Neuronal stem cell (in vitro differentiated cells): ENCODE measurements around the gene PRRT1.

Experiments used
- DNase-seq: peaks from one replicate; pipeline ENCODE4 v3.0.0-alpha.2; 2013; ENCODE audit warnings: low spot score
- H2AFZ ChIP-seq: one replicate; pipeline ENCODE4 v1.6.1; 2013; ENCODE audit warnings: mild to moderate bottlenecking, low read length, inconsistent platforms
- H2AK5ac ChIP-seq: 2 replicates; pipeline ENCODE4 v1.6.1; 2013; ENCODE audit warnings: low read depth, mild to moderate bottlenecking, inconsistent platforms, low read length, moderate library complexity, mixed read lengths
- H2BK120ac ChIP-seq: 2 replicates; pipeline ENCODE4 v1.6.1; 2013; ENCODE audit warnings: low read depth, mild to moderate bottlenecking, inconsistent platforms, low read length, moderate library complexity, mixed read lengths
- H2BK12ac ChIP-seq: one replicate; pipeline ENCODE4 v1.6.1; 2013; ENCODE audit warnings: low read length, inconsistent platforms
- H2BK15ac ChIP-seq: 2 replicates; pipeline ENCODE4 v1.6.1; 2013; ENCODE audit warnings: mild to moderate bottlenecking, low read length, inconsistent platforms, mixed read lengths
- H2BK5ac ChIP-seq: one replicate; pipeline ENCODE4 v1.6.1; 2013; ENCODE audit warnings: inconsistent platforms, mild to moderate bottlenecking, low read length, moderate library complexity
- H3K14ac ChIP-seq: one replicate; pipeline ENCODE4 v1.6.1; 2013; ENCODE audit warnings: low read length, inconsistent platforms
- H3K18ac ChIP-seq: 2 replicates; pipeline ENCODE4 v1.6.1; 2013; ENCODE audit warnings: low read length, inconsistent platforms
- H3K23ac ChIP-seq: 2 replicates; pipeline ENCODE4 v1.6.1; 2013; ENCODE audit warnings: low read depth, mild to moderate bottlenecking, mixed read lengths, low read length, inconsistent platforms; ENCODE audit not compliant: poor library complexity
- H3K27ac ChIP-seq: replicated peaks from 3 replicates; pipeline ENCODE4 v1.5.1; 2013; ENCODE audit warnings: low read length, inconsistent platforms
- H3K27me3 ChIP-seq, 3 experiments: 2 replicates each; pipeline ENCODE4 v1.6.1; 2013; ENCODE audit warnings: low read length in 3 of 3, mild to moderate bottlenecking in 2 of 3, inconsistent platforms in 1 of 3, low read depth in 1 of 3, mixed read lengths in 1 of 3, moderate library complexity in 1 of 3; ENCODE audit not compliant: control insufficient read depth in 3 of 3, insufficient read depth in 3 of 3
- H3K36me3 ChIP-seq, 2 donors: replicated peaks in 1 of 2; 2 replicates each; pipeline ENCODE4 v1.6.1; 2013; ENCODE audit warnings: low read length in 2 of 2; ENCODE audit not compliant: control insufficient read depth in 2 of 2, insufficient read depth in 2 of 2
- H3K4ac ChIP-seq: 2 replicates; pipeline ENCODE4 v1.6.1; 2013; ENCODE audit warnings: inconsistent platforms, mild to moderate bottlenecking, low read length, moderate library complexity
- H3K4me1 ChIP-seq, 2 donors: 1 replicate in 1 of 2; 2 replicates in 1 of 2; pipeline ENCODE4 v1.6.1; 2013; ENCODE audit warnings: low read length in 2 of 2, low read depth in 1 of 2; ENCODE audit not compliant: control insufficient read depth in 2 of 2, insufficient read depth in 1 of 2
- H3K4me2 ChIP-seq: one replicate; pipeline ENCODE4 v1.6.1; 2013; ENCODE audit warnings: mild to moderate bottlenecking, low read length, inconsistent platforms; ENCODE audit not compliant: insufficient read depth, poor library complexity, severe bottlenecking
- H3K4me3 ChIP-seq, 2 donors: 2 replicates each; pipeline ENCODE4 v1.5.1; 2013; ENCODE audit warnings: low read length in 2 of 2, mild to moderate bottlenecking in 2 of 2, inconsistent platforms in 1 of 2, moderate library complexity in 1 of 2
- H3K79me1 ChIP-seq: one replicate; pipeline ENCODE4 v1.6.1; 2013; ENCODE audit warnings: low read depth, mild to moderate bottlenecking, inconsistent platforms, low read length, moderate library complexity
- H3K9ac ChIP-seq: one replicate; pipeline ENCODE4 v1.6.1; 2013; ENCODE audit warnings: mild to moderate bottlenecking, low read depth, low read length, inconsistent platforms; ENCODE audit not compliant: poor library complexity
- H3K9me3 ChIP-seq, 2 donors: replicated peaks in 1 of 2; 2 replicates each; pipeline versions ENCODE3 to v1.6.1; 2013; ENCODE audit warnings: low read length in 2 of 2, mild to moderate bottlenecking in 2 of 2, inconsistent platforms in 1 of 2, low read depth in 1 of 2, mixed read lengths in 1 of 2, moderate library complexity in 1 of 2; ENCODE audit not compliant: control insufficient read depth in 2 of 2, insufficient read depth in 1 of 2
- H4K8ac ChIP-seq: one replicate; pipeline ENCODE4 v1.6.1; 2013; ENCODE audit warnings: low read depth, mild to moderate bottlenecking, inconsistent platforms, low read length, moderate library complexity
- H4K91ac ChIP-seq: one replicate; pipeline ENCODE4 v1.6.1; 2013; ENCODE audit warnings: low read length, low read depth, mild to moderate bottlenecking, inconsistent platforms; ENCODE audit not compliant: poor library complexity
- WGBS, 2 donors: extraction: QIAGEN DNeasy Blood & Tissue Kit; methylation state at CpG; one replicate each; pipeline ENCODE4 v1.1.7; 2013; ENCODE audit warnings: missing lambda C conversion rate in 2 of 2, mixed read lengths in 1 of 2; ENCODE audit not compliant: insufficient read length in 2 of 2, insufficient replicate concordance in 1 of 2; ENCODE audit errors: extremely low coverage in 2 of 2; 5-methylcytosine and 5-hydroxymethylcytosine counted together

PRRT1 gene

DNA sequence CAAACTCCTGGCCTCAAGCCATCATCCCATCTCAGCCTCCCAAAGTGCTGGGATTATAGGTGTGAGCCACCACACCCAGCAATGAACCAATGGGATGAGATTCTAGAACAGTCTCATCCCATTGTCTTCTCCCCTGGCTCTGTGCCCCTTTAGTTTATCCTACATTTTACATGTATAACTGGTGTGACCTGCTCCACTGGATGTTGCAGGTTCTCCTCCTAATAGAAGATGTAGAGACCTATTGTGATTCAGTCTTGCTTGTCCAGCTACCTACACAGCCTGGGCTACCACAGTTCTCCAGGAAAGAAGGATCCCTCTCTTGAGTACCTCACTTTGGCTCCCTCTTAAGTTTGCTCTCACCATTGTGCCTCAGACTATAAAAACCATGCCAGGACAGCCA, 19.6 kb downstream of the PRRT1 start:
- Histone ChIP-seq H2AFZ (no peak overlapping the region), H3K23ac (no peak overlapping the region), H3K4me2 (no peak overlapping the region), H4K8ac (no peak overlapping the region), H2BK120ac (no peak overlapping the region), H3K36me3 (no peaks in the 10 kb centered on the region), H2AK5ac (no peak overlapping the region), H2BK12ac (no peak overlapping the region), H3K9ac (no peak overlapping the region), H3K4ac (no peak overlapping the region), H3K9me3 (no peaks in the 10 kb centered on the region), H4K91ac (no peak overlapping the region), H3K18ac (no peak overlapping the region), H3K4me3 (no peak overlapping the region), H3K4me1 (peaks cover 7 to 14% of the 10 kb centered on the region in 2 donors), H3K27ac (no peak overlapping the region), H3K14ac (no peak overlapping the region), H2BK15ac (no peak overlapping the region), H3K27me3 (peaks cover 0 to 2% (median 0%) of the 10 kb centered on the region in 3 experiments), H2BK5ac (no peak overlapping the region), H3K79me1 (peaks cover 7% of the 10 kb centered on the region)
- no peak for DNase-seq

- Histone ChIP-seq H3K4me3 (no peak overlapping the region), H4K8ac (no peak overlapping the region), H2BK12ac (no peak overlapping the region), H3K36me3 (peaks cover 2 to 4% of the 10 kb centered on the region in 2 donors), H3K4me2 (no peak overlapping the region), H3K23ac (no peak overlapping the region), H2BK5ac (no peak overlapping the region), H2BK120ac (no peak overlapping the region), H4K91ac (no peak overlapping the region), H3K18ac (no peak overlapping the region), H2AK5ac (no peak overlapping the region), H3K79me1 (peaks cover 7% of the 10 kb centered on the region), H3K4me1 (peaks cover 11 to 18% of the 10 kb centered on the region in 2 donors), H2AFZ (no peak overlapping the region), H3K27me3 (peaks cover 0 to 2% (median 0%) of the 10 kb centered on the region in 3 experiments), H3K9ac (no peak overlapping the region), H3K14ac (no peak overlapping the region), H3K27ac (no peak overlapping the region), H3K4ac (no peak overlapping the region), H3K9me3 (no peaks in the 10 kb centered on the region), H2BK15ac (no peak overlapping the region)
- DNase-seq: no peak
- no CpG with 5 or more reads among the region's 14 CpGs for WGBS, 2 donors
Observed at GRCh38 chr6:32131439-32131948, 20.2 kb downstream of the PRRT1 start.

GRCh38 chr6:32129297-32130088, 22.2 kb downstream of the PRRT1 start:
- WGBS, 2 donors: no CpG with 5 or more reads among the region's 22 CpGs

GRCh38 chr6:32128751-32129296, 22.9 kb downstream of the PRRT1 start:
- Histone ChIP-seq H4K91ac (no peak overlapping the region), H3K79me1 (peaks cover 7% of the 10 kb centered on the region), H3K36me3 (peaks cover 12 to 29% of the 10 kb centered on the region in 2 donors), H2BK5ac (no peak overlapping the region), H2AK5ac (peak overlapping the region; percentile 83), H2AFZ (no peak overlapping the region), H3K4me2 (no peak overlapping the region), H2BK120ac (no peak overlapping the region), H3K9ac (no peak overlapping the region), H3K4me1 (peaks cover 11 to 18% of the 10 kb centered on the region in 2 donors), H3K4me3 (peak overlapping the region in 1 of 2 donors; percentile 64), H3K27ac (no peak overlapping the region), H3K9me3 (no peaks in the 10 kb centered on the region), H2BK15ac (peak overlapping the region; percentile 88), H2BK12ac (no peak overlapping the region), H3K23ac (no peak overlapping the region), H3K27me3 (no peaks in the 10 kb centered on the region), H4K8ac (no peak overlapping the region), H3K4ac (no peak overlapping the region), H3K18ac (no peak overlapping the region), H3K14ac (no peak overlapping the region)
- DNase-seq: no peak
- no CpG with 5 or more reads among the region's 13 CpGs for WGBS, 2 donors

More at GRCh38 chr6:32129297-32130088, 22.2 kb downstream of the PRRT1 start:
- peak overlapping the region; percentile 83 for H2AK5ac ChIP-seq
- no peak overlapping the region for H2BK5ac ChIP-seq
- peak overlapping the region; percentile 91 for H2AFZ ChIP-seq
- H2BK12ac ChIP-seq: no peak overlapping the region
- no peak overlapping the region for H3K4ac ChIP-seq
- peaks cover 8 to 23% of the 10 kb centered on the region in 2 donors for H3K36me3 ChIP-seq
- peak overlapping the region; percentile 58 for H3K4me2 ChIP-seq
- no peak overlapping the region for H3K9ac ChIP-seq
- peaks cover 0 to 2% (median 0%) of the 10 kb centered on the region in 3 experiments for H3K27me3 ChIP-seq
- no peak overlapping the region for H4K8ac ChIP-seq
- peaks cover 7% of the 10 kb centered on the region for H3K79me1 ChIP-seq
- no peak overlapping the region for H2BK15ac ChIP-seq
- peaks cover 11 to 18% of the 10 kb centered on the region in 2 donors for H3K4me1 ChIP-seq
- no peaks in the 10 kb centered on the region for H3K9me3 ChIP-seq
- no peak for DNase-seq
- H3K23ac ChIP-seq: no peak overlapping the region
- peak overlapping the region; percentile 76 for H3K18ac ChIP-seq
- H3K14ac ChIP-seq: no peak overlapping the region
- peak overlapping the region; percentile 64 to 91 for H3K4me3 ChIP-seq
- peak overlapping the region; percentile 37 for H3K27ac ChIP-seq
- H4K91ac ChIP-seq: no peak overlapping the region
- no peak overlapping the region for H2BK120ac ChIP-seq
